IPS DF 19.7 (cell line): ENCODE measurements around the gene DTNA.
"Not testable (repeated sequence)": the region's sequence is repeated elsewhere in the genome, so short reads cannot be mapped to it uniquely, and the experiment has no call there.

Experiments used
- DNase-seq: peaks from one replicate; pipeline ENCODE4 v3.0.0-alpha.2; 2013; ENCODE audit warnings: low read depth, low spot score

The DTNA gene

DNA sequence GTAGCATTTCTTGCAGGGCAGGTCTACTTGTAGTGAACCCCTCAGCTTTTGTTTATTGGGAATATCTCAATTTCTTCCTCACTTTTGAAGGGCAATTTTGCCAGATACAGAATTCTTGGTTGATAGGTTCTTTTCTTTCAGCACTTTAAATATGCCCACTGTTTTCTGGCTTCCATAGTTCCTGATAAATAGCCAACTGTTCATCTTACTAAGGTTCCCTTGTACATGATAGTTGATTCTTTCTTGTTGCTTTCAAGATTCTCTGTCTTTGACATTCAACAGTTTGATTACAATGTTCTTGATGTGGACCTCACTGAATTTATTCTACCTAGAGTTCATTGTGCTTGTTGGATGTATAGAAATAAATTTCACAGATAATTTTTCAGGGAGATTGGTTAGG is 183.1 kb downstream of the DTNA start:
- DNase-seq = no peak

DNA sequence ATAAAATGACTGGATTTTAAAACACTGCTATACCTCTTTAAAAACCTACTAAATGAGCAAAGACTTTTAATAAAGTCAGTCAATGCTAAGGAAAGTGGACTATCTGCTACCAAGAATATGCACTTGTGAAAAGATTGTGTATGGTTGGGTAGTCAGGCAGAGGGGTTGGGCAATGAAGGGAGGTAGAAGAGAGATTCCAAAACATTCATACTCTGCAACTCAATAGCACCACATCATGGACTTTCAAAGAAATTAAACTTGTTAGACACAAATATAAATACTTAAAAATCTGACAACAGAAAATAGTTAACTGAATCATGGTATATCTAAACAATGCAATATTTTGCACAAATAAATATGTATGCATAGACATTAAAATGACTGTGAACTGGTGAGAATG is 191.2 kb downstream of the DTNA start:
- no peak for DNase-seq

DNA sequence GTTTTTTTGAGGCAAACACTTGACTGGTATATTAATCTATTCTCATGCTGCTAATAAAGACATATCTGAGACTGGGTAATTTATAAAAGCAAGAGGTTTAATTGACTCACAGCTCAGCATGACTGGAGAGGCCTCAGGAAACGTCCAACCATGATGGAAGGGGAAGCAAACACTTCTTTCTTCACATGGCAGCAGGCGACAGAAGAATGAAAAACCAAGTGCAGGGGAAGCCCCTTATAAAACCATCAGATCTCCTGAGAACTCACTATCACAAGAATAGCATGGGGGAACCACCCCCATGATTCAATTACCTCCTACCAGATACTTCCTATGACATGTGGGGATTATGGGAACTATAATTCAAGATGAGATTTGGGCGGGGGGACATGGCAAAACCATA is 194.9 kb downstream of the DTNA start:
- no peak for DNase-seq

DNA sequence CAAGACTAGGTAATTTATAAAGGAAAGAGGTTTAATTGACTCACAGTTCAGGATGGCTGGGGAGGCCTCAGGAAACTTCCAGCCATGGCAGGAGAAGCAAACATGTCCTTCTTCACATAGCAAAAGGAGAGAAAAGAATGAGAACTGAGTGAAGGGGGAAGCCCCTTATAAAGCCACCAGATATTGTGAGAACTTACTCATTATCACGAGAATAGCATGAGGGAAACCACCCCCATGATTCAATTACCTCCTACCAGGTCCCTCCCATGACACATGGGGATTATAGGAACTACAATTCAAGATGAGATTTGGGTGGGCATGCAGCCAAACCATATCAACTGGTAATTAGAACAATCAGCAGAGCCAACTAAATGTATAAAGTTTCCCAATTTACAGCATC is 196.9 kb downstream of the DTNA start:
- DNase-seq = not testable (repeated sequence)

DNA sequence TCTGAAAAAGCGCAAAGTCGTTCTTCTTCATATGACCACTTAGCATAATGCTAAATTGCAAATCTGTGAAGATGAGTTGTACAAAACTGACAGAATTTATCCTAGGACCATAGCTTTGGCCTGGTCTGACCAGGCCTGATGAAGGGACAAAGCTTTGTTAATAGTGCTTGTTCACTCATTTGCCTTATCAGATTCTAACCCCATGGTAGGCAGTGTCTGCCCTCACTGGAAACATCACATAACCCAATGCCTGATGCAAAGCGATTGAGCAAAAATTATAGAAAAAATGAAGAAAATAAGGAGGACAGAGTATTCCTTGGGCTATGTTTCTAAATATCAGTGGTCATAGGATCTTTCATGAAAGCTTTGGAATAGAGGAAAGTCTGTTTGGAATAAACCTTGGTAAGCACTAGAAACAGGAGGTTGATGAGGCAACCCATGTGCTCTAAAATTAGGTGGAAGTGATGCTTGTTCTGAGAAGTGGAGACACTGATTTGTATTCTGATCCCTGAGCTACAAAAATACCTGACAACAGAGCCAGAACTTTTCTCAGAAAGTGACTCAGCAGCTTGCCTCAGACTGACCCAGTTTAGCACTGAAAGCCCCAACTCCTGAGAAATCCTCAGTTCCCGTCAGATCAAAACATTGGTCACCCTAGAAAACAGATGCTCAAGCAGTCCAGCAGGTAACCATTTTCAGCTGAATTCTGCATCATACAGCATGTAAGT is 199.7 kb downstream of the DTNA start:
- DNase-seq = no peak

DNA sequence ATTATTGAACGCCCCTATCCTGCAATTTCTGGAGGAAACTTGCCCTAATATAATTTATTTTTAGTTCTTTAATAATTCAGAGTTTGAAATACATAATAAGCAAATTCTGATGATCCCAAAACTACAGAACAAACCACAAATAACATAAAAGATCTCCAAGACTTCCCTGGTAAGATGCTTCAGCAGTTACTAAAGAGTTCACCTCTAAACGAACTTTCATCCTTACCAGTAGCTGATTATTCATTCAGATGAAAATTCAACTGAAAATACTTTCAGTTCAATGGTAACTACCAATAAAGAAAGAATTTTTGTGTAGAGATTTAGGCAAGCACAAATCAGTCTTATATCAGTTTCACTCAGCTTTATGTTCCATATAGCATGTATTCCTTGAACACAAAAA is 201.0 kb downstream of the DTNA start:
- no peak for DNase-seq

DNA sequence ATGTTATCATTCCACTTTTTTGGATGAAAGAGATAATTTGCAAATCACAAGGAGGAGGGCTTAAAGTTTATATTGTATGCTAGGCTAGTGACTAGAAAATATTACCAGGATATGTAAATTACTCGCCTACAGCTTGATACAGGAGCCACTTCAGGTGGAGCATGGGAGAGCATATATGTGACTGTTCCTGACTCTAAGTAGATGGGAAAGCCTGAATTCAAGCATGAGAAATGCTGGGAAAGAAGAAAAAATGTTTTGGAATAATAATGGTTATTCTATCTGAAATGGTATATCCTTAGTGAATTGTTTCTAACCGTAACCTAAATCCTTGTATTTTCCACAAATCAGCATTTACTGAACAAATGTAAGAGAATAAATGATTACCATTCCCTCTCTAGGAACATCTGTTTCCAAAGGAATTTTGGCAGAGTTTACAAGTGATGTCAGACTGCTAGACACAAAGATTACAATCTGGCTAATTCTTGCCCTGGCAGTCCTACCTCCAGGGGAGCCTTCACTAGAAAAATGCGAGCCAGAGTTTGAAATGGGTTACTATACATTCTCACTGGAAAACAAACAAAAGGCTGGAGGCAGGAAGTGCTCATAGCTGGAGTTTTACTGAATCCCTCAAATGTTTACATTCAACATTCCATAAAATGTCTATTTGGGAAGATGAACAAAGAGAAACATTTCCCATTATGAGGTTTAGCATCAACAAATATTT is 201.7 kb downstream of the DTNA start:
- DNase-seq = no peak

DNA sequence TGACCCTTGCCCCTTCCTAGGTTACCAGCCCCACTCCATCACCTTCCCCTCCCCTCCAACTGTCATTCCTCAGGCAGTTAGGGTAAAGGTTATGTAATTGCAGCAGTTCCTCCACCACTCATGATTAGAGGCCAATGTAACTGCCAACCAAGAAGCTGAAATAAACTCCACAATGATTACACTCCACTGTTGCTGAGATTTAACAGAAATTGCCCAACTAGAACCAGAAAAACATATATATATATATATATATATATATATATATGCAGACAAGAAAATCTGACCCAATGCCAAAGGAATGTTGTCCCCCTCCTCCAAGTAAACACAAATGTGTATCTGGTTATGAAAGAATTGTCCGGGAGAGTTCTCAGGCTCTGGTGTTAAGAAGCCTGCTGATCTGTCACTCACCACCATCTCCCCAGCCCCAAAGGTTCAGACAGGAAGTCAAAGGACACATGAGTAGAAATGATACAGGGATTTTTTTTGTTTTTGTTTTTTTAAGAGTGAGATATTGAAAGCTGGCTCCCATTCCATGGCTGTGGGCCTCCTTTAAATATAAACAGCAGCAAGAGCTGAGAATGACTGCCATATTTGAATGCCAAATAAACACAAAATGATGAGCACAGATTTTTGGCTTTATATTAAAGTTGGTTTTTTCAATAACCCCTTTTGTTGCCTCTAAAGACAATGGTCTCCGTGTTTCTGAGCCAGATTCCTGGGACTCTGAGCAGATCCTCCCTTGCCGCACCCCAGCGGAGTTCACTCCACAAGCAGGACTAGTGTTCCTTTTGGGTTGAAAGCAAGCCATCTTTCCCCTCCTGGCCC is 204.0 kb downstream of the DTNA start:
- DNase-seq = no peak

DNA sequence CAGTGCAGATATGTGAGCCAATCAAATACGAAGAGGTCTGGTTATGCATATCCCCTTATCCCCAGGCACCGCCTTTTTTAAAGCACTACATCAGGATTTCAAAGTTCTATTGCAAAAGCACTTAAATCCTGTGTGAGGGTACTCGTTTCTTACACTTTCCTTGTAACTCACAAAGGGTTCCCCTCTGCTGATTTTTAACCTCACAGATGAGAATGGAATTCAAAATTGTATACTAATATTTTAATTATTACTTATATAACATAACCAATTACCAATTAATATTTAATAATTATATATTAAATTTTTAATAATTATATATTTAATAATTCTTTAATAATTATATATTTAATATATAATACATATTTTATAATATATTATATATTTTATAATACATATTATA is 204.9 kb downstream of the DTNA start:
- DNase-seq = no peak

DNA sequence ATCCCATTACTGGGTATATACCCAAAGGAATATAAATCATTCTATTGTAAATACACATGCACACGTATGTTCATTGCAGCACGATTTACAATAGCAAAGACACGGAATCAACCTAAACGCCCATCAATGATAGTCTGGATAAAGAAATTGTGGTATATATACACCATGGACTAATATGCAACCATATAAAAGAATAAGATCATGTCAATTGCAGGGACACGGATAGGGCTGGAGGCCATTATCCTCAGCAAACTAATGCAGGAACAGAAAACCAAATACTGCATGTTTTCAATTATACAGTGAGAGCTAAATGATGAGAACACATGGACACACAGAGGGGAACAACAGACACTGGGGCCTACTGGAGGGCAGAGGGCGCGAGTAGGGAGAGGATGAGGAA is 206.4 kb downstream of the DTNA start:
- not testable (repeated sequence) for DNase-seq

DNA sequence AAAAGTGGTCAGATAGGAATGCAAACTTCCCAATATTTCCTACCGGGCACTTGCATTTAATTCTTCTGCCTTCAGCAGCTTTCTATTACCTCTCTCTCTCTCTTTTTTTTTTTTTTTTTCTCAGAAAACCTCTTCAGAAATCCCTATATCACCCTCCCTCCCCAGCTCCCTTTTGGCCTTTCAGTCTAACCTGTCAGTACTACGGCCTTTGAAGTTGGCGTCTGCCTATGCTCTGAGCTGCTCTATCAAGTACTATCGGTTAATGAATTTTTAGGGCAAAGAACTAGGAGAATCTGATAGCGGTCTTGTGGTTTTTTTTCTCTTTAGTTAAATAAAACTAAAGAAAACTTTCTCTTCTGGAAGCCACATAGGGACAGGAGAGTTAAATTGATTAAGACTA is 208.8 kb downstream of the DTNA start:
- no peak for DNase-seq

DNA sequence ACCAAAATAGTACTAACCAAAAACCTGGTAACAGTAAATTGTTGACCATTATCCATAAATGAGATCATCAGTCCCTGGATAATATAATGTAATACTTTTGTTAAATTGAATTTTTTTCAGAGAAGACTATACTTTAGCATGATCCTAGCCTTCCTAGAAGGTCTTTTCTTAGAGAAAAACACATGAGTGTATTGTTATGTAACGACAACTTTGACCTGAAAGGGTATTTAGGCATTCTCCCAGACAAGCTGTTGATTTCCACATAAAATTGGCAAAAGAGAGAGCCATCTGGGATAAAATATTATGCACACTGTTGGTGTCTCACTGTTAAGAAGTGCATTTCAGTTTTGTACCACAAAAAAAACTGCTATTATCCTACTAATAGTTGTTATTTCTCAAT is 211.1 kb downstream of the DTNA start:
- DNase-seq = no peak

DNA sequence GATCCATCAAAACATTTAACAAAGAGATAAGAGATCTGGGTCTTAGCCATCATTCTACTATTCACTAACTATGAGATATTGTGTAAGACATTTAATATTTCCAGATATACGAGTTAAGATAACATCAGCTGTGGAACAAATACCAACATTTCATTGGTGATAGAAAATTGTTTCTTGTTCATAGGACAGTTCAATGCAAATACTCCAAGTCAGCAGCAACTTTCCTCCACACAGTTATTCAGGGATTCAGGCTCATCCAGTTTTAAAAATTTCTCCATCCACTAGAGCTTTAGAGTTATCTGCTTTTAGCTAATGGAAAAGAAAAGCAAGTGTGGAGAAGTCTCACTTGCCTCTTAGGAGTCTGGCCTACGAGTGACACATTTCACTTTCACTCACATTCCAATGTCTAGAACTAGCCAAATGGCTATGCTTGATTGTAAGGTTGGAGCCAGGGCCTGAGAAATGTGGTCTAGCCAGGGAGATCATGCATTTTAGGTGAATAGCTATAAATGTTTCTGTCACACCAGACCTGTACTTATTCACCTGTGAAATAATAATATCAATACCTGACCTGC is 211.8 kb downstream of the DTNA start:
- DNase-seq = no peak

DNA sequence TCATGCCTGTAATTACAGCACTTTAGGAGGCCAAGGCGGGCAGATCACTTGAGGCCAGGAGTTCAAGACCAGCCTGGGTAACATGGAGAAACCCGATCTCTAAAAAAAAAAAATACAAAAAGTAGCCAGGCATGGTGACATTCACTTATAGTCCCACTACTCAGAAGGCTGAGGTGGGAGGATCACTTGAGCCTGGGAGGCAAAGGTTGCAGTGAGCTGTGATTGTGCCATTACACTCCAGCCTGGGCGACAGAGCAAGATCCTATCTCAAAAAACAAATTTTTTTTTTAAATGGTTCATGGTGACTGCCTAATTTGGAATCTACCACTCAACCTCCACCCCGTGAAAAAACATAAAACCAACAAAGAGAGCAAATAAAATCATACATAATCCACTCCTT is 212.5 kb downstream of the DTNA start:
- DNase-seq = not testable (repeated sequence)

DNA sequence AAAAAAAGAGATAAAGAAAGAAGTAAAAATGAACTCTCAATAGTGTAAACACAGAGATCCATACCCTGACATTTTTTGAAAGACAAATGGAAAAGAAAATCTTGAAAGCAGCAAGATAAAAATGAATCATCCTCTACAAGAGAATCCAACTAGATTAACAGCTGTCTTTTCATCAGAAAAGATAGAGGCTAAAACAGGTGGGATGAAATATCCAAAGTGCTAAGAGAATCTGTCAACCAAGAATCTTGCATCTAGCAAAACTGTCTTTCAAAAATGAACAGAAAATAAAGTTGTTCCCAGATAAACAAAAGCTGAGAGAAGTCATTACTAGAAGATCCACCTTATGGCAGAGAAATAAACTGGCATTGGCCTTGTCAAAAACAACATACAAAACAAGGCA is 213.8 kb downstream of the DTNA start:
- DNase-seq = no peak

DNA sequence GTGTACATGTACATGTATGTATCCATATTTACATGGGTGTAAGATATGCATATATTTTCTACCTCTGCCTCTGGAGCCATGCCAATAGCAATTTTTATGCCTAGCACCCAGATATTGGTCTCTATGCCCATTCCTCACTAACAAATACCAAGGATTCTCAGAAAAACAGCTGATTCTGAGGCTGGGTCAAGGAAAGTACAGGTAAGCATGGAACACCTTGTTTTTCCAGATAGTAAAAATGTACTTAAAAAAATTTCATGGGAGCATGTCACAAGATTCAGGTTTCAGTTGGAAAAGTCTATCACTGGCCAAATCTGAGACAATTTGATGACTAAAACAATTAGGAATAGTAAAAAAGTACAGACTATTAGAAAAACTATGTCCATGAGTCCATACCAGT is 216.6 kb downstream of the DTNA start:
- DNase-seq = no peak

DNA sequence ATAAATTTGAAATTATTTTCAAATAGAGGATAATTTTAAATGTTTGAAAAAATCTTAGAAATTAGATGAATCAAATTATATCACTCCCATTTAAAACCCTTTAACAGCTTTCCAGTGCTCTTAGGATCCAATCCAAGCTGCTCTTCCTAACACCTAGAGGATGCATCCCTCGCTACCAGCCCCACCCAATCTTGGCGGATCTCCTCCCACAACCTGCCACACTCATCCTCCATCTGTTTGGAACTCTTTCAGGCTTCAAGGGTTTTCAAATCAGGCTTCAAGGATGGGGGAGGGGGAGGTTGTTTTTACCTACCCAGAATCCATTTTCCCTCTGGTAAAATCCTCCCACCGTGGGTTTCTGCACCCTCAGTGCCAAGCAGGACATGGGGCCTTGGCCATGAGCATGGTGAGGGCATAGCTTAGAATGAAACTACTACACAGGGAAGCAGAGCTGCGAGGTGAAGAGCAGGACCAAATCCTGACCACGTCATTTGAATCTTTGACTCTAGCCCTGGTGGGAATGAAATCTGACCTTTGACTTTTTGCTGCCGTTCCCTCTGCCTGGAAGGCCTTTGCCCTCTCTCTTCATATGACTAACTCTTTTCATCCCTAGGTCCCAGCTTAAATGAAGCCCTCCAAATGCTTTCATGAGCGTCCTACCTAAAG is 218.1 kb downstream of the DTNA start:
- no peak for DNase-seq

DNA sequence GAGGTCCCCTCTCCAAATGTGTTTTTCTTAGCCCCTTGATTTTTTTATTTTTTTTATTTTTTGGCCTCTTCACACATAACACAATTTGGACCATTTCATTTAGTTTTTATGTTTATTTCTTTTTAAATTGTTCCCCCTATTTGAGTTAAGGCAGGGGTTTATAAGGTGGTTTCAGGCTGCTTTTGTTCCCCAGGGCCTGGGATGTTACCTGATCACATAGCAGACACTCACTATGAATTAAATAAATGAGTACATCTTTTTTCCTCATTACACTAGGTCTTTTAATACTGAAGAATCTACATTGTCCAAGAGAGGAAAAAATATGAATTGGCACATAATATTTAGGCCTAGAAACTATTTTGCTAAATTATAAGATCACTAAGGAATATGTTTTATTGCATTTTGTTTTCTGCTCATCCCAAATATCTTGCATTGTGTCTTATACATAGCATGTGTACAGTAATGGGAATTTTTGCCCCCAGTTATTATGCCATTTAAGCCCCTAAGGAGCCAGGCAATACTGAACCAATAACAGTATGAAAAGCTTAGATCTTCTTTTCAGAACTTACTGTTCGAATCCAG is 218.7 kb downstream of the DTNA start:
- DNase-seq = no peak

DNA sequence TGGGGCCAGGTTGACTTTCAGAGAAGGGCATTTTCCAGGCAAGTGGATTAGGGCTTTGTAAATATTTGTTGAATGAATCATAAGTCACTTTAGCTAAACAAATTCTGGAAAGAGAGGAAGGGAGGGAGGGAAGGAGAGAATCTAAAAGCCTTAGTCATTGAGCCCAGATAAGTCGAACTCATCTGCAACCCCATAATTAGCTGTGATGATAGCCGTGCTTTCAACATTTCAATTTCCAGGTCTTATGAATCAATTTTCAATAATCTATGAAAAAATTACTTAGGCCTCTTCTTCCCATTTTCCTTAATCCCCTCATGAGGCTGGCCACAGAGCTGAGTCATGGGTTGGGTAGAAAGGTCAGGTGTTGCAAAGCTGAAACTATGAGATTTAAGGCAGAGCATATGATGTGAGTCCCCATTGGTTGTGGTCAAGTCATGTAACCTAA is 219.3 kb downstream of the DTNA start:
- no peak for DNase-seq

DNA sequence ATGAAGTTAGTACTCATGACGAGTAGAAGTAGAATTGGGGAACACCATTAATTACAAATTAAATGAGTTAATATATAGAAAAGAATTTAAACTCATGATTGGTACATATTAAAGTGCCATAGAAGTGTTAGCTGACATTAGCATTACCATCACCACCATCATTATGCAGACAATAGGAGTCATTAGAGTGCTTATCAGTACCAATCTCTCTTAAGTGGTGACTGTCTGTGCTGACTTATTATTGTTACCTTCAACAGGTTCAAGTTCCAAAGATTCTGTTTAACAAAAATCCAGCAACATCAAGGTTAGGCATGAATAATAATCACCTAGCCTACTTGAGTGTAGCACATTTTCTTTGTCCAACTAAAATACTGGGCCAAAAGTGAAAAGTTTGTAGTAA is 222.3 kb downstream of the DTNA start:
- DNase-seq = no peak

DNA sequence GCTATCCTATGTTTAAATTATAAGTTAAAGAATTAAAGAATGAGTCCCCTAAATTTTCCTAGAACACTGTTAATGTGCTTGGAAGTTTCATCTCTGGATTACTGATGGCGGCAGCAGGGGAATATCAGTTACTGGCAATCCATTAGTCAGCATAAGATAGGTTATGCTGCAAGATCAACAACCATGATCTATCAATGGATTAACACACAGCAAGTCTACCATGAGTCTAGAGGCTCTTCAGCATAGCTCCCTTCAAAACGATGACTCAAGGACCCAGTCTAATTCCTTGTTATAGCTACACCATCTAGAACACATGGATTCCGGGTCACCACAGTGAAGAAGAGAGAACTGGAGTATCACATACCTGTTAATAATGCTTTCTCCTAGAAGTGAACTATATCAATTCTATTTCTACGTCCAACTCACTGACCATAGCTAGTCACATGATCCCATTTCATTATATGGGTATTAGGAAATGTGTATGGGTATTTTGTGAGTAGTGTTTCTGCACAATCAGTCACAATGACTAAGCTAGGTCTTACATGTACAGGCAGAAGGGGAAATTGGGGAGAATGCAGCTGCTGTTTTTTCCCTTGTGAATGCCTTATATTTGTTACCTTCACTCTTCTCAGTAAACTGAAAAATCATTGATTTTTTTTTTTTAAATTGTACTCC is 222.8 kb downstream of the DTNA start:
- DNase-seq = no peak
